Heart left ventricle (tissue), 16 donors: ENCODE data around the gene ARL1. TPM values are rescaled to one million over a fixed set of nuclear protein-coding genes. Genes with fewer than 3 reads are reported as not detected.
"Not testable (repeated sequence)": the region's sequence is repeated elsewhere in the genome, so short reads cannot be mapped to it uniquely, and the experiment has no call there.

Experiments
- ATAC-seq, 4 donors: fragments of 200-7000 bp; cut with Tn5 transposase; one replicate each; pipeline ENCODE4 v1.9.1; 2020 to 2022; ENCODE audit warnings: moderate library complexity in 4 of 4, mild to moderate bottlenecking in 3 of 4, moderate number of reproducible peaks in 1 of 4
- DNase-seq, 5 donors: peaks; one replicate each; pipeline ENCODE4 v3.0.0-alpha.2; 2020
- H3K27ac ChIP-seq, 12 donors: fragments of 200-600 bp; sonication (generic) in 4 of 12; one replicate each; pipeline versions ENCODE4 v1.5.0 to v1.8.0; 2016 to 2022; ENCODE audit warnings: mild to moderate bottlenecking in 2 of 12
- H3K27me3 ChIP-seq, 9 donors: fragments of 200-600 bp; sonication (generic) in 2 of 9; one replicate each; pipeline versions ENCODE4 v1.5.1 to v1.8.0; 2016 to 2022; ENCODE audit warnings: mild to moderate bottlenecking in 3 of 9
- H3K36me3 ChIP-seq, 9 donors: fragments of 200-600 bp; sonication (generic) in 2 of 9; one replicate each; pipeline versions ENCODE4 v1.5.0 to v1.8.0; 2018 to 2022; ENCODE audit warnings: mild to moderate bottlenecking in 2 of 9
- H3K4me1 ChIP-seq, 12 donors: fragments of 200-600 bp; sonication (generic) in 4 of 12; one replicate each; pipeline versions ENCODE4 v1.5.0 to v1.8.0; 2016 to 2022; ENCODE audit warnings: mild to moderate bottlenecking in 3 of 12
- H3K4me3 ChIP-seq, 12 donors: fragments of 200-600 bp; sonication (generic) in 4 of 12; one replicate each; pipeline versions ENCODE4 v1.5.0 to v1.8.0; 2017 to 2022; ENCODE audit warnings: mild to moderate bottlenecking in 9 of 12, moderate library complexity in 4 of 12
- H3K9me3 ChIP-seq, 12 donors: fragments of 200-600 bp; sonication (generic) in 4 of 12; one replicate each; pipeline versions ENCODE4 v1.5.0 to v1.8.0; 2016 to 2022; ENCODE audit warnings: mild to moderate bottlenecking in 1 of 12
- POLR2A ChIP-seq, 2 donors: fragments of 450-650 bp; IDR thresholded peaks; one replicate each; pipeline ENCODE4 v1.6.1; 2017; ENCODE audit warnings: antibody characterized with exemption in 2 of 2, mild to moderate bottlenecking in 2 of 2, moderate library complexity in 2 of 2
- WGBS, 4 donors: extraction: QIAGEN DNeasy Blood & Tissue Kit in 2 of 4; methylation state at CpG; one replicate each; pipeline versions ENCODE4 v1.1.5 to v1.1.7; 2013 to 2018; 5-methylcytosine and 5-hydroxymethylcytosine counted together
- intact Hi-C, 10 donors: fragments of 100-400 bp; cut with DNase I; formaldehyde crosslinking; loops; one replicate each; pipeline versions ENCODE4 v1.11.1 to v1.14.2; 2022
- polyA plus RNA-seq, 2 donors: library from polyadenylated mRNA; stranded (reverse); fragments of 200-250 nt; gene quantifications; one replicate each; pipeline ENCODE4 v1.2.3, GENCODE V29; 2013
- total RNA-seq, 9 donors: library from RNA; depleted of rRNA in 2 of 9; stranded (reverse); fragments of >200 nt in 2 of 9; fragmentation: NEBNext Ultra II Directional in 3 of 9; extraction: Animal tissue kit (Norgen Biotek cat#: 25700) in 3 of 9; gene quantifications; one replicate each; pipeline versions ENCODE4 v1.1.0 to v1.2.4, GENCODE V29; 2016 to 2023
- TF ChIP-seq, protein P1 (sequence below), 12 donors: fragments of 200-600 bp; sonication (generic) in 4 of 12; IDR thresholded peaks; one replicate each; pipeline versions ENCODE4 v1.5.0 to v1.8.0; 2018 to 2022; ENCODE audit warnings: antibody characterized with exemption in 12 of 12, mild to moderate bottlenecking in 5 of 12
- donor health status: ischemic (EF 13 %, LVEDD 7.1; RV severe dilation, severe dysfunction).
- donor health status: healthy with polysubstance abuse.
- donor health status: DM: no; HTN: yes; CAD: no.
- donor health status: DM: no; HTN: no; CAD: no.
- donor health status: ischemic (EF 25% LVEDD 6.9; RV normal size, moderate dysfunction).
- donor health status: ischemic (EF 25% LVEDD 5.7; RV mildly dilated, moderate dysfunction).
- donor health status: healthy.
- donor health status: DM: yes; HTN: yes; CAD: no.
- donor health status: ischemic (EF 35%, LVEDD 5.7; RV mildly dilated, moderate dysfunction).
- donor health status: nonischemic (EF 11% LVEDD 7.7; RV severe dilation, severe dysfunction).
- donor health status: DM: yes; HTN: yes; CAD: no.
- donor health status: PGD.
- donor health status: ischemic (EF 29% LVEDD 5.4; RV normal size, mild dysfunction).
- donor health status: nonischemic (EF 23%, LVEDD 6.1; RV moderate dilation, normal function).

ARL1 gene
- total and polyA plus RNA-seq, 11 donors: 24.4 to 115 (median 82.0) TPM

DNA sequence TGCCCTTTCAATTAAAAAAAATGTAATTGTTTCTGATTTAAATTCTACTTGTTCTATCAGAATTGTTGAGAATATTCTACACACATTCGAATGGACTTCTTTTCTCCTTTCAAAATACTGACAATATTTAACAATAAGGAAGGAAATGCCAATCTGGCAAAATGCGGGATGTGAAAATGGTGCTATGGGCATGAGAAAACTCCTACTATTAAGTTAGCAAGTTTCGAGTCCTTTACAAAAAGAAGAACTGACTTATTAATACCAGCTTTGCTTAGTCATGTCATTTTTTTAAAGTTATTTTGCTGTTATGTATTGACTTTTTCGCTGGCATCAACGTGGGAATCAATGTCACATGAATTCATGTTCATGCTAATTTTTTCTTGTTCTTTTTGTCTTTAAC is 31.7 kb upstream of the ARL1 start:
- WGBS, 4 donors: 69 to 73% (median 72%) methylated on average over 5 of the region's 5 CpGs
- peaks cover 0 to 4% (median 0%) of the 10 kb centered on the region in 9 donors for H3K27me3 ChIP-seq
- H3K4me3 ChIP-seq: no peak overlapping the region
- H3K36me3 ChIP-seq: no peaks in the 10 kb centered on the region
- H3K9me3 ChIP-seq: no peaks in the 10 kb centered on the region
- H3K27ac ChIP-seq: peak overlapping the region in 1 of 12 donors; percentile 30
- no peak for ATAC-seq
- H3K4me1 ChIP-seq: peaks cover 0 to 18% (median 0%) of the 10 kb centered on the region in 12 donors
- no peak for DNase-seq
- TF ChIP-seq, protein P1, sequence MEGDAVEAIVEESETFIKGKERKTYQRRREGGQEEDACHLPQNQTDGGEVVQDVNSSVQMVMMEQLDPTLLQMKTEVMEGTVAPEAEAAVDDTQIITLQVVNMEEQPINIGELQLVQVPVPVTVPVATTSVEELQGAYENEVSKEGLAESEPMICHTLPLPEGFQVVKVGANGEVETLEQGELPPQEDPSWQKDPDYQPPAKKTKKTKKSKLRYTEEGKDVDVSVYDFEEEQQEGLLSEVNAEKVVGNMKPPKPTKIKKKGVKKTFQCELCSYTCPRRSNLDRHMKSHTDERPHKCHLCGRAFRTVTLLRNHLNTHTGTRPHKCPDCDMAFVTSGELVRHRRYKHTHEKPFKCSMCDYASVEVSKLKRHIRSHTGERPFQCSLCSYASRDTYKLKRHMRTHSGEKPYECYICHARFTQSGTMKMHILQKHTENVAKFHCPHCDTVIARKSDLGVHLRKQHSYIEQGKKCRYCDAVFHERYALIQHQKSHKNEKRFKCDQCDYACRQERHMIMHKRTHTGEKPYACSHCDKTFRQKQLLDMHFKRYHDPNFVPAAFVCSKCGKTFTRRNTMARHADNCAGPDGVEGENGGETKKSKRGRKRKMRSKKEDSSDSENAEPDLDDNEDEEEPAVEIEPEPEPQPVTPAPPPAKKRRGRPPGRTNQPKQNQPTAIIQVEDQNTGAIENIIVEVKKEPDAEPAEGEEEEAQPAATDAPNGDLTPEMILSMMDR (IDR thresholded peaks at IDR 0.05): no peak
- no peak for TF ChIP-seq POLR2A (IDR thresholded peaks at IDR 0.05)
- intact Hi-C loops: no loop called here

DNA sequence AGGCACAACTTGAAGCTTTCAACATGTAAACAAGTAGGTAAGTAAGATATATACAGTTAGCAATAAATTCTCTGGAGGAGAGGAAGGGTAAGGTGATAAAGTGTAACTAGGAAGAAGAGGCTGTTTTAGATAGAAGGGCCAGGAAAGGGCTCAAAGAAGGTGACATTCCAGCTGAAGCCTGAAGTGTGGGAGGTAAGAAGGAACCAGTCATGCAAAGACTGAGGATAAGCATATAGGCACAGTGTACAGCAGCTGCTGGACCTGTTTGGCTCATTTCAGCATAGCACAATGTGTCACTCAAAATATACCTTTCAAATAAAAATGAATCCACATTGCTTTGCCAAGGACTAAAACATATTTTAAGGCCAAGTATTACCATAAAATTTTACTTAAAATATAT is 28.6 kb upstream of the ARL1 start:
- TF ChIP-seq, protein P1 (IDR thresholded peaks at IDR 0.05): no peak
- no peak for TF ChIP-seq POLR2A (IDR thresholded peaks at IDR 0.05)
- Histone ChIP-seq H3K4me3 (no peak overlapping the region), H3K9me3 (no peaks in the 10 kb centered on the region), H3K27ac (no peak overlapping the region), H3K4me1 (peaks cover 0 to 13% (median 0%) of the 10 kb centered on the region in 12 donors), H3K27me3 (peaks cover 0 to 4% (median 0%) of the 10 kb centered on the region in 9 donors), H3K36me3 (no peaks in the 10 kb centered on the region)
- intact Hi-C loops: no loop called here
- ATAC-seq (no peak), DNase-seq (no peak)

DNA sequence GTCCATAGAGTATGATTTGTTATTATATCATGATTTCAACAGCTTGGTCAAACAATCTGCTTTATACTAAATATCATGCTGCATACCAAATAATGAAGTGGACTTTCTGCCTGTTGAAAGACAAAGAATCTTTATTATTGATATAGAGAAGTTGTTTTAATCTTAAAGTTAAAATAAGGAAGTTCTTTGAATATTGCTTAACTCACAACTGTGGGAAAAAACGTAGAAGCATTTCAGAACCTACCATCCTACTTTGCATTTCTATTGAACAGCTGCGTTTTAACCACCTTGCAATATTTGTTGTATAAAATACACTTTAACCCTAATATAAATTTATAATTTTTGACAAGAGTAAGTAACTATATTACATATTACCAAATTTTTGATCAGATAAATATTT is 22.9 kb upstream of the ARL1 start:
- Histone ChIP-seq H3K9me3 (peaks cover 0 to 3% (median 0%) of the 10 kb centered on the region in 12 donors), H3K4me3 (no peak overlapping the region), H3K27me3 (no peaks in the 10 kb centered on the region), H3K36me3 (no peaks in the 10 kb centered on the region), H3K27ac (no peak overlapping the region), H3K4me1 (no peaks in the 10 kb centered on the region)
- WGBS, 4 donors: 64 to 75% (median 68%) methylated on average over 2 of the region's 2 CpGs
- ATAC-seq (no peak), DNase-seq (no peak)
- TF ChIP-seq, protein P1 (IDR thresholded peaks at IDR 0.05): no peak
- no peak for TF ChIP-seq POLR2A (IDR thresholded peaks at IDR 0.05)
- intact Hi-C loops: no loop called here

DNA sequence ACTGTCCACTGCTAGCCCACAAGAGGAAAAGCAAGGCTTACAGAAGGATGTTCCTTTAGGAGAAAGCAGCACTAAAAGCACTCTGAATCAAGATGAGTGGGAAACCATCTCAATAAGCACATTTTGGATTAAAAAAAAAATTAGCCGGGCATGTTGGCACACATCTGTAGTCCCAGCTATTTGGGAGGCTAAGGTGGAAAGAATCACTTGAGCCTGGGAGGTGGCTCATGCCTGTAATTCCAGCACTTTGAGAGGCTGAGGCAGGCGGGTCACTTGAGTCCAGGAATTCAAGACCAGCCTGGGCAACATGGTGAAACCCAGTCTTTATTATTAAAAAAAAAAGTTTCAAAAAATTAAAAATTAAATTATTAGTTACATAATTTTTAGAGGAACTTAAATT is 17.0 kb upstream of the ARL1 start:
- WGBS, 4 donors: 58 to 89% (median 74%) methylated on average over 2 of the region's 2 CpGs
- Histone ChIP-seq H3K27ac (no peak overlapping the region), H3K4me1 (no peaks in the 10 kb centered on the region), H3K36me3 (no peaks in the 10 kb centered on the region), H3K4me3 (no peak overlapping the region), H3K9me3 (peaks cover 0 to 3% (median 0%) of the 10 kb centered on the region in 12 donors), H3K27me3 (no peaks in the 10 kb centered on the region)
- intact Hi-C loops: no loop called here
- TF ChIP-seq, protein P1 (IDR thresholded peaks at IDR 0.05): no peak
- TF ChIP-seq POLR2A (IDR thresholded peaks at IDR 0.05): no peak
- no peak for DNase-seq
- ATAC-seq: no peak

DNA sequence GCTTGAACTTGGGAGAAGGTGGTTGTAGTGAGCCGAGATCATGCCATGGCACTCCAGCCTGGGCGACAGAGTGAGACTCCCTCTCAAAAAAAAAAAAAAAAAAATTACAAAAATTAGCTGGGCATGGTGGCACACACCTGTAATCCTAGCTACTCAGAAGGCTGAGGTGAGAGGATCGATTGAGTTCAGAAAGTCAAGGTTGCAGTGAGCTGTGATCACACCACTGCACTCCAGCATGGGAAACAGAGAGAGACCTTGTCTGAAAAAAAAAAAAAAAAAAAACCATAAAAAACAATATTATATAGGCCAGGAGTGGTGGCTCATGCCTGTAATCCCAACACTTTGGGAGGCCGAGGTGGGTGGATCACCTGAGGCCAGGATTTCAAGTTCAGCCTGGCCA is 14.5 kb upstream of the ARL1 start:
- intact Hi-C loops, H3K4me3 ChIP-seq, DNase-seq, H3K9me3 ChIP-seq, ATAC-seq, H3K36me3 ChIP-seq, H3K27ac ChIP-seq, H3K4me1 ChIP-seq, H3K27me3 ChIP-seq: not testable (repeated sequence)
- WGBS, 4 donors: 87 to 93% (median 89%) methylated on average over 4 of the region's 4 CpGs
